Measurements from ENCODE around the gene ISG20.
"Not testable (repeated sequence)": the region's sequence is repeated elsewhere in the genome, so short reads cannot be mapped to it uniquely, and the experiment has no call there.

The ISG20 gene

DNA sequence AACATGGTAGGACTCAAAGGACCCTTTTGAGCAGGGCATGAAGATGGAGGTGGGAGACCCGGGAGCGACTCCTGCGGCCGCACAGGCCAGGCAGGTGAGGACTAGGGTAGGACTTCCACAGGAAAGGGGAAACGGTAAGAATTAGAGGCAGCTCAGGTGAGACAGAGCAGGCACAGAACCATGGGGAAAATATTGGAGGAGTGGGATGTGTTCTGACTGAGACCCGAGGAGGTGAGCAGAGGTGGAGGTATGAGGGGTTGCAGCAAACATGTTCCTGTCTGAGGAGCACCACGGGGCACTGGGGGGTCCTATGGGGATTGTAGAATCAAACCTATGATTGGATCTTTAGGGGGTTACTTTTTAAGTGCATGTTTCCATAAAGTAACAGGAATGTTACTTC is 1.4 kb upstream of the ISG20 start:
- DNase-seq: no peak

DNA sequence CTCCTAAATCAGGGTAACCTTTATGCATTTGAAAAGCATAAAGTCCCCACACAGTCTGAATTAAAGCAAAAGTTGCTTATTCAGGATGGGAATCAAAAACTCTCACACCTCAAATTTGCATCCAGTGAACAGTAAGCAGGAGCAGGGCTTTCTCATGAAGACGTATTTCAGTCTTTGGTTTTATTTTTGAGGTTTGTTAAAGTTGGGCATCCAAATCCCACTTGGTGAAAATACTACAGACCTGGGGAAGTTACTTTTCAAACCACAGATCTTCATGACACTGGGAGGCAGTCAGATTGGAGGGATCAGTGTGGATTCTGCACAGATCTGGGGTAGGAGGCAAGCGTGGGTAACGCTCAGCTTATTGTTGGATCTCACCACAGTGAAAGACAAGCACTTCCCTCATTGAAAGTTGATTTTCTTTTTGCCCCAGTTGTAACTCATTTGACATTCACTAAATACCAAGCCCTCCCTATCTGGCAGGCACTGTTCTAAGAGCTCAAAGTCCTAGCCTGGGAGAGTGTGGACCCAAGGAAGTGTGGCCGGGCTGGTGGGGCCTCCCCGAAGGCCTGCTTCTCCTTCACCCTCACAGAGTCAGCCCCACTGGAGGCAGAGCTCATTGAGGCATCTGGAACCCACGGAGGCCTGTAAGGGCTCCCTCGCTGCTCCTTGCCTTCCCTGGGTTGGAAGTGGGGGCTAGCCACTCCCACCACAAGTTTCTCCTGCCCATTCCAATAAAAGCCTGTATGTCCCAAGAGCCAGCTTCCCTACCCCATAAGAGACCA is 783 bp upstream of the ISG20 start:
- no peak for DNase-seq

DNA sequence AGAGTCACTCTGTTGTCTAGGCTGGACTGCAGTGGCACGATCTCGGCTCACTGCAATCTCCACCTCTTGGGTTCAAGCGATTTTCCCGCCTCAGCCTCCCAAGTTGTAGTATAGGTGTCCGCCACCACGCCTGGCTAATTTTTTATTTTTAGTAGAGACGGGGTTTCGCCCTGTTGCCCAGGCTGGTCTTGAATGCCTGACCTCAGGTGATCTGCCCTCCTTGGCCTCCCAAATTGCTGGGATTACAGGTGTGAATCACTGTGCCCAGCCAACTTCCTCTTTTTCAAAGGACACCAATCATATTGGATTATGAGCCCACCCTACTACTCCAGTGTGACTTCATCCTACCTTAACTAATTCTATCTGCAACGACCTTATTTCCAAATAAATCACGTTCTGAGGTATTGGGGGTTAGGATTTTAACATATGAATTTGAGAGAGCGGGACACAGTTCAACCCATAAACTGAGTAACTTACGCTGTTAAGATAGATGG is 3.2 kb downstream of the ISG20 start:
- no peak for DNase-seq

DNA sequence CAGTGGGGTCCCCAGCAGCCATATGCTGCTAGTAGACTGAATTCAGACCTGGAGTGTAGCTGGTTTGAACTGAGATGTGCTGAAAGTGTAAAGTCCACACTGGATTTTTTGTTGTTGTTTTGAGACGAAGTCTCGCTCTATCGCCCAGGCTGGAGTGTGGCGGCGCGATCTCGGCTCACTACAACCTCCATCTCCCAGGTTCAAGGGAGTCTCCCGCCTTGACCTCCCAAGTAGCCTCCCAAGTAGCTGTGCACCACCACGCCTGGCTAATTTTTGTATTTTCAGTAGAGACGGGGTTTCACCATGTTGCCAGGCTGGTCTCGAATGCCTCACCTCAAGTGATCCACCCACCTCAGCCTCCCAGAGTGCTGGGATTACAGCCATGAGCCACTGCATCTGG is 3.7 kb downstream of the ISG20 start:
- not testable (repeated sequence) for DNase-seq

DNA sequence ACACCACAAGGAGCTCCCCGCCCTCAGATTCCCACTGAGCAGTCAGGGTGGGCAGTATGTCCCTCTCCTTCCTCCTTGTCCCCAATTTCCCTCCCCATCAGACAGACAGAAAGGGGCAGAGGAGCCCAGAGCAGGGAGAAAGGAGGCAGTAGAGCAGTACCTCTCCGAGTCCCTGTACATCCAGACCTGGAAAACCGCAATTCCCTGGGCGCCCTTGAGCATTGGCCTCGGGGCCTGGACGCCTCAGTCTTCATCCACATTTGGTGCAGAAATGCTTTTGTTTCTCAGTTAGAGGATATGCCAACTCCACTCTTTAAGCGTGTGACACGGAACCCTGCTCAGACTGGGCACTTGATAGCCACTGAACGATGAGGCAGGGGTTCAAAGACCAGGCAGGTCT is 5.9 kb downstream of the ISG20 start:
- DNase-seq: no peak

GRCh38 chr15:88645171-88646087 is 6.6 kb downstream of the ISG20 start:
- DNase-seq: no peak

DNA sequence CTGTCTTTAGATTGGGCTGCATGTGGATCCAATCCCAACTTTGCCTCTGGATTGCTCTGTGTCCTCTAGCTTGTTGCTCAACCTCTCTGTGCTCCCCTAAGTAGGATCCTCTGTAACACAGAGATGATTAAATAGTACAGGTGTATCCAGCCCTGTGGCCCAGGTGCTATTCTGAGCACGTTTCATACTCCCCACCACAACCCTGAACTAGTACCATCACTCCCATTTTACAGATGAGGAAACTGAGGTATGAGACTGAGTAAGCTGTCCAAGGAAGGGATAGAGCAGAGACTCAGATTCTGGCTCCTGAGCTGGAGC is 7.2 kb downstream of the ISG20 start:
- no peak for DNase-seq

GRCh38 chr15:88646951-88647350 is 8.1 kb downstream of the ISG20 start:
- no peak for DNase-seq

DNA sequence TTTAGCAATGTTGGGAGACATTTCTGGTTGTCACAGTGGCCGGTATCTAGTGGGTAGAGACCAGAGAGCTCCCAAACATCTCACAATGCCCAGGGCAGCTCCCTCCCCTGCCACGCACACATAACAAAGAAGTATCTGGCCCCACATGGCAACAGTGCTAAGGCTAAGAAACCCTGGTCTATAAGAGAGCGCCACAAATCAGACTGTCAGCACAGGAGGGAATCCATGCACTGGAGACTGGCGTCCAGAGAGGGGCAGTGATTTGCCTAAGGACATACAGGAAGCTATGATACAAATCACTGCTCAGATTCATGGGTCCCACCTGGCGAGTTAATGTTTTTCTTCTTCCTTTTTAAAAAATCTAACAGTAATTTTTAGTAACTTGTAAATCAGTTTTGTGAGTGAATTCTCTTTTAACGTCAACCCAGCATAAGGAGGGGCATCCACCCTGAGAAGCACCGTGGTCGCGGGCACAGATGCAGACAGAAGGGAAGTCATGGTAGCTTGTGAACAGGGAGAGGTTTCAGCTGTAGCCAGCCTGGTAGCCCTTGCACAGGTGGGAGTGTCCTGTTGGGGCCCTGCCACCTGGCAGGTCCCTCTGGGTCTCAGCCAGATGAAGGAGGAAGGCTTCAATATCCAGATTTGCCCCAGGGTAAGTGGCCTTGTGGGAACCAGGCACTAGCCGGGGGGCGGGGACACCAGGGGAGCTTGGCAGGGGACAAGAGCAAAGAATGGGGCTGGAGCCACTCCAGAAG is 8.7 kb downstream of the ISG20 start:
- no peak for DNase-seq

GRCh38 chr15:88648357-88649214 is 9.8 kb downstream of the ISG20 start:
- DNase-seq: no peak

GRCh38 chr15:88649286-88649733 is 10.5 kb downstream of the ISG20 start:
- peak; percentile 32 to 44 for DNase-seq

- no peak for DNase-seq
Observed at GRCh38 chr15:88649753-88650551, 11.1 kb downstream of the ISG20 start.

- no peak for DNase-seq
Observed at GRCh38 chr15:88650556-88650955, 11.7 kb downstream of the ISG20 start.

GRCh38 chr15:88651136-88651732 is 12.4 kb downstream of the ISG20 start:
- no peak for DNase-seq

DNA sequence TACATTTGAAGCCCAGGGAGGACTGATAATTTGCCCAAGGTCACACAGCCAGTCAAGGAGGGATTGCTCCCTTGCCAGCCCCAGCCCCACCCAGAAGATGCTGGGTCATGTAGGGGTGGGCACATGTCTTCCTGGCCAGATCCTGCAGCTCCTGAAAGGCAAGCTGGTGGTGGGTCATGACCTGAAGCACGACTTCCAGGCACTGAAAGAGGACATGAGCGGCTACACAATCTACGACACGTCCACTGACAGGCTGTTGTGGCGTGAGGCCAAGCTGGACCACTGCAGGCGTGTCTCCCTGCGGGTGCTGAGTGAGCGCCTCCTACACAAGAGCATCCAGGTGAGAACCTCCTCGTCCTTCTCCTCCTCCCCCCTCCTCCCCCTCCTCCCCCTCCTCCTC is 13.2 kb downstream of the ISG20 start:
- no peak for DNase-seq

DNA sequence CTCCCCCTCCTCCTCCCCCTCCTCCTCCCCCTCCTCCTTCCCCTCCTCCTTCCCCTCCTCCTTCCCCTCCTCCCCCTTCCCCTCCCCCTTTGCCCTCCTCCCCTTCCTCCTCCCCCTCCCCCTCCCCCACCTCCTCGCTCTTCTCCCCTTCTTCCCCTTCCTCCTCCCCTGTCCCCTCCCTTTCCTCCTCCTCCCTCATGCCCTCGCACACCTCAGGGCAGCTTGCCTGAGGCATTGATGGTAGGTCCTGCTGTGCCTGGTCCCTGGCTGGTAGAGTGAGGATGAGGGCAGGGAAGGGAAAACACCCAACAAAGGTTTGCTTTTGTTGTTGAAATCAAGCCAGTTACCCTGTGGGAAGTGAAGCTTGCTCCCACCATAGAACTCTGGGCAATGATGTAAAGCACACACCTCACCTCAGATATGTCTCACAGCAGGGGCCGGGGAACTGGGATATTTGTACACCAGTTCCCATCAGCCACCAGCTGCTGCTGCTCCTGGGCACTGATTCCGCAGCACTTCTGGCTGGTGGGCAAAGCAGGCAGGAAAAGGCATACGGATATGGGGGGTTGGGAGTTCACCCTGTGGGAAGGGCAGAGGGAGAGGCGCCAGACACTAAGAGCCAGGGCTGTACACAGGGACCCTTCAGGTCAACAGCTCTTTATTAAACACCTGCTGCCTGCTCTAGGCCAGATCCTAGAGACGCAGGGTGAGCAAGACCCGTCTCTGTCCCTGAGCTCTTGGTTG is 13.8 kb downstream of the ISG20 start:
- DNase-seq: no peak

DNA sequence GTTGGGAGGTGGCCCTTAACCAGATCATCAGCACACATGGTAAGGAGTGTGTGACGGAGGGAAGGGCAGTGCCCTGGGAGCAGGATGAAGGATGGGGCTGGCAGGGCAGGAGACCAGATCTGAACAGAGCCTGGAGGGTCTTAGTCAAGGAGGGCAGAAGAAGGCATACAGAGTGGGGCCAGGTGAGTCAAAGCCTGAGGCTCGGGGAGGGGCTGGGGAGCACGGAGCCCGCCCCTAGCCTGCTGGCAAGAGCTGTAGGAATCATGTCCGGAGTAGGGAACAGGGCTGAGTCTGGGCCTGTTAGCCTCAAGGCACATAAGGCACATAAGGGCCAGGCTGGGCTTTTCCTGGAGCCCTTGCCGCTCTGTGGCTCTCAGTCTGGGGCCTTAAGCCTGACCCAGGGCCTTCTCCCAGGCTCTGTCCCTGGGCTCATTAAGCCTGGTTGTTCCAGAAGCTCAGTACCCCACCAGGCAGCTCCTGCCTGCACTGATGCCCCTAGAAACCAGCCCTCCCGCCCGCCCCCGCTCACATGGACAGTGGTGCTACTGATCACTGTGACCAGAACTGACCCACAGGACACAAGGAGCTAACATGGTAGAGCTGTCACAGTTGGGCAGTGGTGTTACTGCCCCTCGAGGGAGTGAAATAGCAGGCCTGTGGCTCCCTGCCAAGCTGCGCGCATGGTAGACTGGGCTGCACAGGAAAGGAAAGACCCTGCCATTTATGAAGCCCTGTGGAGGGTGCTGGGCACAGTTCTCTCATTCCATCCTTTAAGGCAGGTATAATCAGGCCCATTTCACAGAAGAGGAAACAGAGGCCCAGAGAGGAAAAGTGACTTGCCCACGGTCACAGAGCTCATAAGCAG is 14.6 kb downstream of the ISG20 start:
- no peak for DNase-seq

DNA sequence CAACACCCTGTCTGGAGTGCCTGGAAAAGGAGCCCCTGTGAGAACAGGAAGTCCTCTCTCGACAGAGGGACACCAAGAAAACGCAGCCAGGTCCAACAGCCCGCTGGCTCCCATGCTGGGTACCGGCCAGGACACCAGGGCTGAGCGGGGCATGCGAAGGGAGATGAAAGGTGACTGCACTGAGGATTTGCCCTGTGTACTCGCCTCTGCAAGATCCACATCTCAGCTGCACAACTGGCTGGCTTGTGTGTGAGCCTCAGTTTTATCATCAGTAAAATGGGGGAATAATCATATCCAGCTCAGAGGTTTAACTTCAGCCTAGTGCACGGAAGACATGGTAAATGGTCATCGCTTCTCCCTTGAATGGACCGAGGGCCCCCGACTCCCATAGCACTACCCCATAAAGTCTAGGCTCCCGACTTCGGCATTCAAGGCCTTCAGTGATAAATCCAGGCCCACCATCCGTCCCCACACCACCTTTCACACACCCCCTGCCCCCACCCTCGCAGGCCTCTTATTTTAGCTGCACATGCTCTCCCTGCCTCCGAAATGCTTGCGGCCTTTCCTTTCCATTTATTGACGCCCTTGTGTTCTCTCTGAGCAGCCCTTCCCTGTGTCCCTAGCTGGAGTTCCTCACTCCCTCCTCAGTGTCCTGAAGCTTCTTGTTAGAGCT is 15.8 kb downstream of the ISG20 start:
- no peak for DNase-seq

Data from inflammatory macrophage (primary cell).